IMR-90 (cell line): Measurements from ENCODE around the gene CTNNA2. TPM values are rescaled to one million over a fixed set of nuclear protein-coding genes. Genes with fewer than 3 reads are reported as not detected.

Source experiments
- ATAC-seq: fragments of 200-7000 bp; cut with Tn5 transposase; 2 replicates; pipeline ENCODE4 v1.9.1; 2020; ENCODE audit warnings: low read depth, mild to moderate bottlenecking, moderate library complexity
- BruUV-seq: library from RNA; stranded (reverse); fragments of 400-500 nt; replicated peaks from 2 replicates; lab custom pipeline; 2021; lab: Mats Ljungman, UMichigan
- CTCF ChIA-PET: fragments of 300-600 bp; formaldehyde crosslinking; extraction: SDS; loops from one replicate; lab custom pipeline; 2021; ENCODE audit warnings: antibody characterized with exemption; lab: Yijun Ruan, JAX
- POLR2A ChIA-PET: fragments of 300-600 bp; sonication (Branson Sonifier 250); formaldehyde crosslinking; loops from one replicate; lab custom pipeline; 2022; ENCODE audit warnings: antibody characterized with exemption; ENCODE audit not compliant: unreplicated experiment; lab: Charles Lee
- DNase-seq: peaks from one replicate; pipeline ENCODE4 v3.0.0; 2013
- H2AFZ ChIP-seq: replicated peaks from 2 replicates; pipeline ENCODE3; 2013; ENCODE audit warnings: low read length, mild to moderate bottlenecking; ENCODE audit not compliant: poor library complexity
- H2AK5ac ChIP-seq: 2 replicates; pipeline ENCODE4 v1.6.1; 2013; ENCODE audit warnings: low read depth, low read length, inconsistent platforms
- H2AK9ac ChIP-seq: replicated peaks from 2 replicates; pipeline ENCODE3; 2013; ENCODE audit warnings: mild to moderate bottlenecking, low read depth, low read length, moderate library complexity; ENCODE audit not compliant: poor library complexity
- H2BK120ac ChIP-seq: 2 replicates; pipeline ENCODE4 v1.6.1; 2013; ENCODE audit warnings: low read depth, low read length, inconsistent platforms
- H2BK15ac ChIP-seq: 3 replicates; pipeline ENCODE4 v1.6.1; 2013; ENCODE audit warnings: low read depth, low read length, inconsistent platforms
- H2BK20ac ChIP-seq: 2 replicates; pipeline ENCODE4 v1.6.1; 2013; ENCODE audit warnings: low read depth, mild to moderate bottlenecking, inconsistent platforms, low read length, moderate library complexity
- H2BK5ac ChIP-seq: 2 replicates; pipeline ENCODE4 v1.6.1; 2013; ENCODE audit warnings: mild to moderate bottlenecking, low read depth, low read length, inconsistent platforms; ENCODE audit not compliant: poor library complexity, severe bottlenecking
- H3K14ac ChIP-seq: replicated peaks from 2 replicates; pipeline ENCODE4 v1.6.1; 2013; ENCODE audit warnings: low read depth, low read length, inconsistent platforms
- H3K18ac ChIP-seq: 2 replicates; pipeline ENCODE4 v1.6.1; 2013; ENCODE audit warnings: low read depth, low read length, control low read depth
- H3K23ac ChIP-seq: 2 replicates; pipeline ENCODE4 v1.6.1; 2013; ENCODE audit warnings: low read depth, low read length, inconsistent platforms
- H3K27ac ChIP-seq: 2 replicates; pipeline ENCODE4 v1.5.1; 2013; ENCODE audit warnings: mild to moderate bottlenecking, control low read depth, low read length; ENCODE audit not compliant: insufficient read depth
- H3K27me3 ChIP-seq: 2 replicates; pipeline ENCODE4 v1.6.1; 2013; ENCODE audit warnings: low read length; ENCODE audit not compliant: control insufficient read depth, insufficient read depth
- H3K36me3 ChIP-seq: 2 replicates; pipeline ENCODE4 v1.6.1; 2013; ENCODE audit warnings: low read length, mixed read lengths; ENCODE audit not compliant: control insufficient read depth, insufficient read depth
- H3K4ac ChIP-seq: 2 replicates; pipeline ENCODE4 v1.6.1; 2013; ENCODE audit warnings: low read depth, low read length, inconsistent platforms
- H3K4me1 ChIP-seq: 2 replicates; pipeline ENCODE4 v1.6.1; 2013; ENCODE audit warnings: low read length, mixed read lengths; ENCODE audit not compliant: control insufficient read depth, insufficient read depth
- H3K4me2 ChIP-seq: 2 replicates; pipeline ENCODE4 v1.6.1; 2013; ENCODE audit warnings: low read depth, mild to moderate bottlenecking, control low read depth, low read length, moderate library complexity
- H3K4me3 ChIP-seq: 2 replicates; pipeline ENCODE4 v1.5.1; 2013; ENCODE audit warnings: low read depth, mild to moderate bottlenecking, control low read depth, low read length, moderate library complexity; ENCODE audit not compliant: insufficient read depth
- H3K56ac ChIP-seq: 2 replicates; pipeline ENCODE4 v1.6.1; 2013; ENCODE audit warnings: low read length, inconsistent platforms; ENCODE audit not compliant: insufficient read depth; ENCODE audit errors: extremely low read depth
- H3K79me1 ChIP-seq, 2 experiments: 2 replicates each; pipeline ENCODE4 v1.6.1; 2013; ENCODE audit warnings: low read length in 2 of 2, inconsistent platforms in 1 of 2, low read depth in 1 of 2
- H3K9ac ChIP-seq: 2 replicates; pipeline ENCODE4 v1.6.1; 2013; ENCODE audit warnings: low read depth, low read length, control low read depth
- H3K9me1 ChIP-seq: 2 replicates; pipeline ENCODE4 v1.6.1; 2013; ENCODE audit warnings: low read length, inconsistent platforms; ENCODE audit not compliant: insufficient read depth
- H3K9me3 ChIP-seq: 2 replicates; pipeline ENCODE4 v1.6.1; 2013; ENCODE audit warnings: low read length; ENCODE audit not compliant: control insufficient read depth, insufficient read depth
- H4K20me1 ChIP-seq: 2 replicates; pipeline ENCODE4 v1.6.1; 2013; ENCODE audit warnings: low read length, inconsistent platforms; ENCODE audit not compliant: insufficient read depth
- H4K5ac ChIP-seq: 2 replicates; pipeline ENCODE4 v1.6.1; 2013; ENCODE audit warnings: mild to moderate bottlenecking, low read depth, low read length, control low read depth
- H4K8ac ChIP-seq, 2 experiments: 2 replicates each; pipeline ENCODE4 v1.6.1; 2013; ENCODE audit warnings: low read depth in 2 of 2, low read length in 2 of 2, control low read depth in 1 of 2, inconsistent platforms in 1 of 2
- H4K91ac ChIP-seq: 2 replicates; pipeline ENCODE4 v1.6.1; 2013; ENCODE audit warnings: low read depth, low read length, inconsistent platforms; ENCODE audit not compliant: insufficient read depth
- NFE2L2 ChIP-seq: fragments of 150-350 bp; IDR thresholded peaks from 2 replicates; pipeline ENCODE4 v1.6.1; 2016; ENCODE audit warnings: low read depth, mild to moderate bottlenecking, low read length
- RAD21 ChIP-seq: IDR thresholded peaks from 2 replicates; pipeline ENCODE4 v1.6.1; 2012; ENCODE audit warnings: low read length, improper control_type of control experiment
- WGBS, 2 experiments: methylation state at CpG; one replicate each; pipeline versions ENCODE4 v1.1.5 to v1.1.7; 2013; ENCODE audit warnings: missing lambda C conversion rate in 2 of 2; ENCODE audit not compliant: insufficient read length in 1 of 2; ENCODE audit errors: extremely low coverage in 2 of 2; 5-methylcytosine and 5-hydroxymethylcytosine counted together
- dilution Hi-C: fragments of 300-500 bp; cut with HindIII; formaldehyde crosslinking; loops from one replicate; pipeline ENCODE4 v1.14.3; 2018; ENCODE audit warnings: low sequenced_read_pairs; ENCODE audit not compliant: unreplicated experiment
- in situ Hi-C: fragments of 300-500 bp; cut with MboI; formaldehyde crosslinking; loops from 3 replicates; pipeline ENCODE4 v1.14.3; 2019; ENCODE audit warnings: low sequenced_read_pairs, inconsistent platforms, mixed read lengths
- intact Hi-C: fragments of 100-400 bp; cut with micrococcal nuclease; formaldehyde crosslinking; loops from 2 replicates; pipeline ENCODE4 v1.10.0; 2022
- polyA plus RNA-seq, 3 experiments: library from polyadenylated mRNA; depleted of rRNA; stranded (reverse); fragments of >200 nt; gene quantifications; 2 replicates each; pipeline ENCODE4 v1.2.3, GENCODE V29; 2012; ENCODE audit warnings: low replicate concordance in 1 of 3
- total RNA-seq: library from RNA; depleted of rRNA; stranded (reverse); fragments of >200 nt; gene quantifications from 2 replicates; pipeline ENCODE4 v1.2.3, GENCODE V29; 2012

CTNNA2 gene
- total and polyA plus RNA-seq, 2 of the 4 experiments (the other 2 are of a cell fraction), result not detected

- no peak overlapping the region for H3K4me3 ChIP-seq
- H3K56ac ChIP-seq, result no peak overlapping the region
Measured at GRCh38 chr2:80302314-80303005, 789.6 kb downstream of the CTNNA2 start.

More at GRCh38 chr2:80302314-80303005, 789.6 kb downstream of the CTNNA2 start:
- ATAC-seq (no peak), DNase-seq (no peak)
- no peak overlapping the region for H2AK5ac ChIP-seq
- H3K9me1 ChIP-seq, result no peaks in the 10 kb centered on the region
- H2BK15ac ChIP-seq, result no peak overlapping the region
- no peak overlapping the region for H3K18ac ChIP-seq
- no peak overlapping the region for H2AK9ac ChIP-seq
- no peaks in the 10 kb centered on the region for H4K20me1 ChIP-seq
- H3K14ac ChIP-seq, result no peak overlapping the region
- intact Hi-C loops, result no loop called here
- no peak overlapping the region for H3K9ac ChIP-seq
- no TSS peak for BruUV-seq
- no peaks in the 10 kb centered on the region for H3K36me3 ChIP-seq
- H2BK120ac ChIP-seq, result no peak overlapping the region
- H4K8ac ChIP-seq, result no peak overlapping the region
- H4K5ac ChIP-seq, result no peak overlapping the region
- no peak overlapping the region for H2BK20ac ChIP-seq
- H2AFZ ChIP-seq, result no peak overlapping the region
- no peak overlapping the region for H2BK5ac ChIP-seq
- H3K4me2 ChIP-seq, result no peak overlapping the region
- ChIA-PET POLR2A (no interaction called here), CTCF (no interaction called here)
- no peak overlapping the region for H4K91ac ChIP-seq
- in situ Hi-C loops, result no loop called here
- no peak overlapping the region for H3K4ac ChIP-seq
- TF ChIP-seq NFE2L2 (no peak), RAD21 (no peak)
- peaks cover 42% of the 10 kb centered on the region for H3K27me3 ChIP-seq
- 7% methylated on average over 43 of the region's 50 CpGs; no CpG with 5 or more reads in 1 of the 2 experiments for WGBS, 2 experiments
- dilution Hi-C loops, result no loop called here
- H3K23ac ChIP-seq, result no peak overlapping the region
- H3K27ac ChIP-seq, result no peak overlapping the region
- H3K9me3 ChIP-seq, result no peaks in the 10 kb centered on the region
- H3K4me1 ChIP-seq, result no peaks in the 10 kb centered on the region
- H3K79me1 ChIP-seq, result no peaks in the 10 kb centered on the region
